ENCODE data around the gene SYCP2. TPM values are rescaled to one million over a fixed set of nuclear protein-coding genes. Genes with fewer than 3 reads are reported as not detected.

SYCP2 gene
- total RNA-seq, 1 donor from 2014 or later: 1.9 TPM

GRCh38 chr20:59931511-59932312, 1.7 kb downstream of the SYCP2 start:
- Histone ChIP-seq H3K27ac (no peak overlapping the region), H3K4me3 (no peak overlapping the region), H3K36me3 (no peaks in the 10 kb centered on the region), H3K27me3 (no peaks in the 10 kb centered on the region), H3K9me3 (no peaks in the 10 kb centered on the region), H3K4me1 (peaks cover 4% of the 10 kb centered on the region)
- intact Hi-C loops (cut with DNase I): no loop called here
- DNase-seq (no peak), ATAC-seq (no peak)
- no peak for TF ChIP-seq CTCF (IDR thresholded peaks at IDR 0.05)

GRCh38 chr20:59925899-59926298, 7.5 kb downstream of the SYCP2 start:
- no peaks in the 10 kb centered on the region for H3K36me3 ChIP-seq
- TF ChIP-seq CTCF (IDR thresholded peaks at IDR 0.05): no peak
- ATAC-seq (no peak), DNase-seq (no peak)
- H3K4me1 ChIP-seq: no peaks in the 10 kb centered on the region
- intact Hi-C loops (cut with DNase I): no loop called here
- no peak overlapping the region for H3K4me3 ChIP-seq
- no peaks in the 10 kb centered on the region for H3K9me3 ChIP-seq
- no peaks in the 10 kb centered on the region for H3K27me3 ChIP-seq
- H3K27ac ChIP-seq: no peak overlapping the region

- no peak overlapping the region for H3K27ac ChIP-seq
- no peaks in the 10 kb centered on the region for H3K27me3 ChIP-seq
- H3K36me3 ChIP-seq: no peaks in the 10 kb centered on the region
- no peak overlapping the region for H3K4me3 ChIP-seq
- ATAC-seq (no peak), DNase-seq (no peak)
- no peak for TF ChIP-seq CTCF (IDR thresholded peaks at IDR 0.05)
- no peaks in the 10 kb centered on the region for H3K4me1 ChIP-seq
- no peaks in the 10 kb centered on the region for H3K9me3 ChIP-seq
- intact Hi-C loops (cut with DNase I): no loop called here
These were observed 8.1 kb downstream of the SYCP2 start for GRCh38 chr20:59925359-59925758.

- DNase-seq (no peak), ATAC-seq (no peak)
- Histone ChIP-seq H3K4me3 (no peak overlapping the region), H3K27me3 (no peaks in the 10 kb centered on the region), H3K9me3 (no peaks in the 10 kb centered on the region), H3K4me1 (no peaks in the 10 kb centered on the region), H3K36me3 (no peaks in the 10 kb centered on the region), H3K27ac (no peak overlapping the region)
- no peak for TF ChIP-seq CTCF (IDR thresholded peaks at IDR 0.05)
- intact Hi-C loops (cut with DNase I): no loop called here
These were observed 9.9 kb downstream of the SYCP2 start for GRCh38 chr20:59923514-59923913.

- H3K27me3 ChIP-seq: no peaks in the 10 kb centered on the region
- no peaks in the 10 kb centered on the region for H3K9me3 ChIP-seq
- TF ChIP-seq CTCF (IDR thresholded peaks at IDR 0.05): no peak
- no peak overlapping the region for H3K27ac ChIP-seq
- no peak for DNase-seq
- no peaks in the 10 kb centered on the region for H3K4me1 ChIP-seq
- H3K36me3 ChIP-seq: no peaks in the 10 kb centered on the region
- ATAC-seq: no peak
- intact Hi-C loops (cut with DNase I): no loop called here
- no peak overlapping the region for H3K4me3 ChIP-seq
These were observed 12.5 kb downstream of the SYCP2 start for GRCh38 chr20:59920944-59921343.
